WERI-Rb-1 (cell line): Measurements from ENCODE around the gene ZNF500.

Source experiments
- DNase-seq: peaks from one replicate; pipeline ENCODE4 v3.0.0-alpha.2; 2020
- H3K27ac ChIP-seq: fragments of 250-450 bp; sonication (Bioruptor Pico); 2 replicates; pipeline ENCODE4 v1.5.1; 2020; ENCODE audit warnings: mild to moderate bottlenecking, moderate library complexity
- H3K27me3 ChIP-seq: fragments of 250-450 bp; sonication (Bioruptor Pico); 2 replicates; pipeline ENCODE4 v1.5.1; 2021; ENCODE audit warnings: mild to moderate bottlenecking, low read depth, moderate library complexity; ENCODE audit not compliant: insufficient read depth, severe bottlenecking
- H3K36me3 ChIP-seq: fragments of 250-450 bp; sonication (Bioruptor Pico); 2 replicates; pipeline ENCODE4 v1.5.1; 2020; ENCODE audit warnings: mild to moderate bottlenecking, moderate library complexity
- H3K4me3 ChIP-seq: 2 replicates; pipeline ENCODE4 v1.5.1; 2011; ENCODE audit warnings: low read depth, mild to moderate bottlenecking, control low read depth, low read length
- H3K9me3 ChIP-seq: fragments of 250-450 bp; sonication (Bioruptor Pico); 2 replicates; pipeline ENCODE4 v1.5.1; 2021; ENCODE audit warnings: mild to moderate bottlenecking, moderate library complexity; ENCODE audit not compliant: severe bottlenecking
- CTCF ChIP-seq: IDR thresholded peaks from 2 replicates; pipeline ENCODE4 v1.5.1; 2011; ENCODE audit warnings: low read depth, mild to moderate bottlenecking, control low read depth, inconsistent platforms, low read length

ZNF500 gene

DNA sequence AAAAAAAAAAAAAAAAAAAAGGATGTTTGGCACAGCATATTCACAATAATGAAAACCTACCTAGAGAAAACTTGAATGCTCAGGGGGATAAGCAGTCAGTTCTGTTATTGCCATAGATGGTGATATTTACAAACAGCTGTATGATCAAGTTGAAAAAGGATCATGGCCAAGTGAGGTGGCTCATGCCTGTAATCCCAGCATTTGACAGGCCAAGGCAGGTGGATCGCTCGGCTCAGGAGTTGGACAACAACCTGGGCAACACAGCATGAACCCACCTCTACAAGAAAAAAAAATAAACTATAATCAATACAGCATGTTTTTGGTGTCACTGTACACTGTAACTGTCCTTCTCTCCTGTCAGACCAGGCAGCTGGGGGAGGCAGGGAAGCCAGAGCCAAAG lies 52.0 kb downstream of the ZNF500 start:
- H3K4me3 ChIP-seq: no peak overlapping the region
- no peaks in the 10 kb centered on the region for H3K27me3 ChIP-seq
- H3K9me3 ChIP-seq: no peaks in the 10 kb centered on the region
- H3K36me3 ChIP-seq: peaks cover 36% of the 10 kb centered on the region
- TF ChIP-seq CTCF: no peak
- no peak for DNase-seq
- H3K27ac ChIP-seq: no peak overlapping the region

GRCh38 chr16:4713663-4714501 lies 53.1 kb downstream of the ZNF500 start:
- no peak for TF ChIP-seq CTCF

DNA sequence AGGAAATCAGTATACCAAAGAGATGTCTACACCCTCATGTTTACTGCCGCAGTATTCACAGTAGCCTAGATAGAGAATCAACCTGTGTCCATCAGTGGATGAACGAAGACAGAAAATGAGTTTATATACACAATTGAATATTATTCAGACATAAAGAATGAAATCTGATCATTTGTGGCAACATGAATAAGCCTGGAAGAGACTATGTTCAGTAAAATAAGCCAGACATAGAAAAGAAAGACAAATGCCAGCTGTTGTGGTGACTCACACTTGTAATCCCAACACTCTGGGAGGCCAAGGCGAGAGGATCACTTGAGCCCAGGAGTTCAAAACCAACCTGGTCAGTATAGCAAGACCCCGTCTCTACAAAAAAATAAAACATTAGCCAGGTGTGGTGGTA lies 57.5 kb downstream of the ZNF500 start:
- peaks cover 50% of the 10 kb centered on the region for H3K36me3 ChIP-seq
- no peak for DNase-seq
- no peaks in the 10 kb centered on the region for H3K9me3 ChIP-seq
- no peak overlapping the region for H3K4me3 ChIP-seq
- H3K27me3 ChIP-seq: no peaks in the 10 kb centered on the region
- no peak overlapping the region for H3K27ac ChIP-seq
- no peak for TF ChIP-seq CTCF

More at GRCh38 chr16:4713663-4714501, 53.1 kb downstream of the ZNF500 start:
- Histone ChIP-seq H3K27ac (no peak overlapping the region), H3K4me3 (no peak overlapping the region), H3K27me3 (no peaks in the 10 kb centered on the region), H3K36me3 (peaks cover 40% of the 10 kb centered on the region), H3K9me3 (no peaks in the 10 kb centered on the region)
- DNase-seq: no peak

DNA sequence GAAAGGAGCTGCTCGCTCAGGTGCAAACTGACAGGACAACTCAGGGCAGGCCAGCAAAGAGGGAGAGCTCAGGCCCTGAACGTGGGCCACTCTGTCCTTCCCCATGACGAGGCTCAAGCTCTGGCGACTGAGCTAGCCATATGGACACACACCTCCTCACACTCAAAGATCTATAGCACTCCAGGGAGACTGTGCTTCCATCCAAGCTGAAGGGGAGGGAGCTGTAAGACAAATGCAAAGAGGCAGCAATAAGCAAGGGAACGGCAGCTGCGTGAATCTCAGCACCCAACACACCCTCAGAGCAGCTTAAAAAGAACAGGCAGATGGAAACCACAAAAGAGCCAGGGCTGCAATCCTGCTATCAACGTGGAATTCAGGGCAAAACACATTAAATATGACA lies 60.1 kb downstream of the ZNF500 start:
- TF ChIP-seq CTCF: no peak
- peak; percentile 67 for DNase-seq
- Histone ChIP-seq H3K9me3 (no peaks in the 10 kb centered on the region), H3K4me3 (no peak overlapping the region), H3K27me3 (no peaks in the 10 kb centered on the region), H3K27ac (peak overlapping the region; percentile 50), H3K36me3 (peaks cover 51% of the 10 kb centered on the region)

GRCh38 chr16:4704913-4705312 lies 62.0 kb downstream of the ZNF500 start:
- Histone ChIP-seq H3K4me3 (no peak overlapping the region), H3K9me3 (no peaks in the 10 kb centered on the region), H3K27me3 (no peaks in the 10 kb centered on the region), H3K27ac (no peak overlapping the region), H3K36me3 (peaks cover 60% of the 10 kb centered on the region)
- TF ChIP-seq CTCF: no peak
- DNase-seq: no peak

GRCh38 chr16:4704491-4704890 lies 62.5 kb downstream of the ZNF500 start:
- DNase-seq: no peak
- Histone ChIP-seq H3K4me3 (no peak overlapping the region), H3K9me3 (no peaks in the 10 kb centered on the region), H3K36me3 (peaks cover 60% of the 10 kb centered on the region), H3K27ac (no peak overlapping the region), H3K27me3 (no peaks in the 10 kb centered on the region)
- no peak for TF ChIP-seq CTCF
